Stromal cell of bone marrow (primary cell): Measurements from ENCODE around the gene KIAA1755.

Source experiments
- DNase-seq: peaks from one replicate; pipeline ENCODE4 v3.0.0-alpha.2; 2012; ENCODE audit warnings: low read depth

The KIAA1755 gene

GRCh38 chr20:38219006-38219950 is 41.3 kb downstream of the KIAA1755 start:
- no peak for DNase-seq

- no peak for DNase-seq
These were observed 42.0 kb downstream of the KIAA1755 start for GRCh38 chr20:38218566-38218885.

GRCh38 chr20:38217791-38218565 is 42.6 kb downstream of the KIAA1755 start:
- DNase-seq, result peak; percentile 89

- no peak for DNase-seq
These were observed 43.6 kb downstream of the KIAA1755 start for GRCh38 chr20:38216746-38217595.

GRCh38 chr20:38216201-38216600 is 44.3 kb downstream of the KIAA1755 start:
- DNase-seq, result no peak

GRCh38 chr20:38215194-38216182 is 45.0 kb downstream of the KIAA1755 start:
- DNase-seq, result no peak

- no peak for DNase-seq
These were observed 46.0 kb downstream of the KIAA1755 start for GRCh38 chr20:38214256-38215193.

- DNase-seq, result no peak
These were observed 47.0 kb downstream of the KIAA1755 start for GRCh38 chr20:38213607-38213940.

GRCh38 chr20:38212806-38213606 is 47.5 kb downstream of the KIAA1755 start:
- DNase-seq, result no peak

GRCh38 chr20:38211200-38212097 is 49.1 kb downstream of the KIAA1755 start:
- no peak for DNase-seq

- no peak for DNase-seq
These were observed 49.8 kb downstream of the KIAA1755 start for GRCh38 chr20:38210741-38211140.

GRCh38 chr20:38209736-38210405 is 50.7 kb downstream of the KIAA1755 start:
- peak; percentile 14 for DNase-seq

- no peak for DNase-seq
These were observed 51.4 kb downstream of the KIAA1755 start for GRCh38 chr20:38209054-38209675.

- DNase-seq, result no peak
These were observed 52.0 kb downstream of the KIAA1755 start for GRCh38 chr20:38208523-38208922.

- no peak for DNase-seq
These were observed 52.4 kb downstream of the KIAA1755 start for GRCh38 chr20:38208088-38208487.

- no peak for DNase-seq
These were observed 52.9 kb downstream of the KIAA1755 start for GRCh38 chr20:38207621-38208020.

GRCh38 chr20:38205001-38205400 is 55.5 kb downstream of the KIAA1755 start:
- no peak for DNase-seq
